ENCODE data around the gene PSMB7. TPM values are rescaled to one million over a fixed set of nuclear protein-coding genes. Genes with fewer than 3 reads are reported as not detected.

Gene PSMB7
- total and polyA plus RNA-seq, 11 donors = 149 to 281 (median 176) TPM

DNA sequence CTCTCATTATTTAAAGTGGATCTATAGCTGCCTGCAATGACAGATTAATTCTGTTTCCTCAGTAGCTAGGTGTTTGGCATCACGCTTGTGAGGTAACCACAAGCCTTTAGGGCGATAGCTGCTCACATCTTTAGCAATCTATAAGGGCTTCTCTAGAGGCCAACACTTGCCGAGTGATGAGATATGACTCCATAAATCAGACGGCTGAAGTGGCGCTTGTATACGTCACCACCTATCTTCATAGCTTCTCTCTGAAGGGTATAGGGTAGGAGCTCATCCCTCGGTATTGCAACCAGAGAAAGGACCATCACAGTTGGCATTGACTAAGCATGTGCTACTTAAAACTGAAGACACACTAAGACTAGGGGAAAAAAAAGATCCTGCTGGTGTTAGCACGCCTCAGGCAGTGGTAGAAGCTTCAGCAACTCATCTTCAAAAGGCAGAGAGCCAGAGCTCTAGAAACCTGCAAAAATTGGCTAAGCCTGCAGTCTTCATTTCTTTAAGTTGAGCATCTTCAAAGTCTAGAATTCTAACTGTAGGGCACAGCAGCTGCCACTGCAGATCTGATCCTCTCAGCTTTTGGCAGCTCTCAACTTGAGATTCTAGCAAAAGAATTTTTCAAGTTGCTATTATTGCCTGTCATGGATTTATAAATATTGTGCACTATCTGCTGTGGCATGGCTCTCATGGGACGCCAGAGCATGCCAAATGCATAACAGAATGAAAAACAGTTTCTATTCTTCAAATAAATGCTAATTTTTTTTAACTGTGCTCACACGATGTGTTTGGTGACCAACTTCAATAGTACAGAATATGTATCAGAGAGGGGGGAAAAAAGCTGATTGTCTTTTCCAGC lies 37.5 kb downstream of the PSMB7 start:
- Histone ChIP-seq H3K27me3 (no peaks in the 10 kb centered on the region), H3K36me3 (peaks cover 0 to 43% (median 16%) of the 10 kb centered on the region in 9 donors), H3K9me3 (peaks cover 0 to 7% (median 0%) of the 10 kb centered on the region in 12 donors), H3K27ac (peak overlapping the region in 5 of 12 donors; percentile 27 to 66 (median 41)), H3K4me3 (no peak overlapping the region), H3K4me1 (peaks cover 0 to 35% (median 22%) of the 10 kb centered on the region in 12 donors)
- WGBS, 4 donors = 51 to 61% (median 55%) methylated on average over 10 of the region's 10 CpGs
- TF ChIP-seq, protein P1, sequence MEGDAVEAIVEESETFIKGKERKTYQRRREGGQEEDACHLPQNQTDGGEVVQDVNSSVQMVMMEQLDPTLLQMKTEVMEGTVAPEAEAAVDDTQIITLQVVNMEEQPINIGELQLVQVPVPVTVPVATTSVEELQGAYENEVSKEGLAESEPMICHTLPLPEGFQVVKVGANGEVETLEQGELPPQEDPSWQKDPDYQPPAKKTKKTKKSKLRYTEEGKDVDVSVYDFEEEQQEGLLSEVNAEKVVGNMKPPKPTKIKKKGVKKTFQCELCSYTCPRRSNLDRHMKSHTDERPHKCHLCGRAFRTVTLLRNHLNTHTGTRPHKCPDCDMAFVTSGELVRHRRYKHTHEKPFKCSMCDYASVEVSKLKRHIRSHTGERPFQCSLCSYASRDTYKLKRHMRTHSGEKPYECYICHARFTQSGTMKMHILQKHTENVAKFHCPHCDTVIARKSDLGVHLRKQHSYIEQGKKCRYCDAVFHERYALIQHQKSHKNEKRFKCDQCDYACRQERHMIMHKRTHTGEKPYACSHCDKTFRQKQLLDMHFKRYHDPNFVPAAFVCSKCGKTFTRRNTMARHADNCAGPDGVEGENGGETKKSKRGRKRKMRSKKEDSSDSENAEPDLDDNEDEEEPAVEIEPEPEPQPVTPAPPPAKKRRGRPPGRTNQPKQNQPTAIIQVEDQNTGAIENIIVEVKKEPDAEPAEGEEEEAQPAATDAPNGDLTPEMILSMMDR (IDR thresholded peaks at IDR 0.05) = no peak
- TF ChIP-seq POLR2A (IDR thresholded peaks at IDR 0.05) = no peak
- intact Hi-C loops (cut with DNase I) = no loop called here
- DNase-seq (no peak), ATAC-seq (peak; percentile 26 to 70 (median 59))

DNA sequence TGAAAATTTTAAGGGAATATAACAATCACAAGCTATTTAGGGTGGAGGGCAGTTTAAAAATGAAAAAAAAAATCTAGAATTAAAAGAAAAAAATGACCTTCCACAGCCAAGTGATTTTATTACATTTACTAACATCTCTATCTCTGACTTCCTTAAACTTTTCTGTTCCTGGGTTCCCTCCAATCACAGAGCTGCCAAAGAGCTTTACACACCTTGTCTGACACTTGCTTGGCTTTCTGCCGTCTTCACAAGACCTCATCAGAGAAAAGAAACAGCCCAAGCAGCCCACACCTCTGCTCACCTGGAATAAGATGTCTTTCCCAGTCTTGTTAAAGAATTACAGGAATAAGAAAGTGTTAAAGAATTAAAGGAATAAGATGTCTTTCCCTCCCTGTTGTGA lies 38.9 kb downstream of the PSMB7 start:
- WGBS, 4 donors = 44 to 63% (median 51%) methylated on average over 1 of the region's 1 CpG
- peaks cover 0 to 30% (median 11%) of the 10 kb centered on the region in 9 donors for H3K36me3 ChIP-seq
- ATAC-seq (no peak), DNase-seq (no peak)
- H3K4me1 ChIP-seq = peaks cover 0 to 47% (median 31%) of the 10 kb centered on the region in 12 donors
- no peak overlapping the region for H3K4me3 ChIP-seq
- intact Hi-C loops (cut with DNase I) = no loop called here
- no peak for TF ChIP-seq POLR2A (IDR thresholded peaks at IDR 0.05)
- TF ChIP-seq, protein P1 (IDR thresholded peaks at IDR 0.05) = no peak
- H3K9me3 ChIP-seq = peaks cover 0 to 7% (median 0%) of the 10 kb centered on the region in 12 donors
- H3K27ac ChIP-seq = no peak overlapping the region
- no peaks in the 10 kb centered on the region for H3K27me3 ChIP-seq

DNA sequence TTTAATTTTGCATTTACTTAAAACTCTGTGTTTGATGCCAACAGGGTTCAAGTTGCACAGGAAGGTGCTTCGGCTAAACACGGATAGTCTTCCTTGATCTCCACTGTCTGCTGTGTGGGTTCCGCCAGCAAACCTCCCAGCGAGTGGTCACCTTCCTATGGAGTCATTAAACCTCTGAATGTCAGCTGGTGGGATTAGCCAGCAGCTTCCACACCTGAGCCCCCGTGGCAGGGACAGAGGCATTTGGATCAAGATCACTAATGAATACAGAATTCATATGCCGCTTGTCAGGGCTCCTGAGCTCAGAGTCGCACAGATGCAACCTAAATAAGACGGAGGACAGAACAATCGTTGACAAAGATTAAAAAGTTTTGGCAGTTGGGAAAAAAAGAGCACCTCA lies 39.5 kb downstream of the PSMB7 start:
- TF ChIP-seq, protein P1 (IDR thresholded peaks at IDR 0.05) = no peak
- TF ChIP-seq POLR2A (IDR thresholded peaks at IDR 0.05) = no peak
- ATAC-seq (no peak), DNase-seq (no peak)
- Histone ChIP-seq H3K27ac (no peak overlapping the region), H3K36me3 (peaks cover 0 to 25% (median 9%) of the 10 kb centered on the region in 9 donors), H3K27me3 (no peaks in the 10 kb centered on the region), H3K9me3 (peaks cover 0 to 7% (median 0%) of the 10 kb centered on the region in 12 donors), H3K4me1 (peaks cover 0 to 49% (median 33%) of the 10 kb centered on the region in 12 donors), H3K4me3 (no peak overlapping the region)
- WGBS, 4 donors = 91 to 93% (median 92%) methylated on average over 9 of the region's 9 CpGs
- intact Hi-C loops (cut with DNase I) = no loop called here

- peaks cover 0 to 67% (median 44%) of the 10 kb centered on the region in 12 donors for H3K4me1 ChIP-seq
- H3K4me3 ChIP-seq = no peak overlapping the region
- H3K9me3 ChIP-seq = peaks cover 0 to 7% (median 0%) of the 10 kb centered on the region in 12 donors
- WGBS, 4 donors = 94 to 100% (median 97%) methylated on average over 1 of the region's 1 CpG
- H3K36me3 ChIP-seq = peaks cover 0 to 11% (median 0%) of the 10 kb centered on the region in 9 donors
- H3K27me3 ChIP-seq = no peaks in the 10 kb centered on the region
- H3K27ac ChIP-seq = no peak overlapping the region
- intact Hi-C loops (cut with DNase I) = no loop called here
- no peak for ATAC-seq
- DNase-seq = no peak
- TF ChIP-seq POLR2A (IDR thresholded peaks at IDR 0.05) = no peak
- TF ChIP-seq, protein P1 (IDR thresholded peaks at IDR 0.05) = no peak
Observed at GRCh38 chr9:124373851-124374250, 41.4 kb downstream of the PSMB7 start.

Data from heart left ventricle (tissue), 16 donors.